Mesendoderm (in vitro differentiated cells): ENCODE results near the gene TRANK1.
A peak's percentile ranks its signal among the peaks of the same experiment; 100 is the strongest.
"Not testable (repeated sequence)": the region's sequence is repeated elsewhere in the genome, so short reads cannot be mapped to it uniquely, and the experiment has no call there.

Experiments used
- DNase-seq: peaks from one replicate; pipeline ENCODE4 v3.0.0; 2013
- H2AK5ac ChIP-seq: 2 replicates; pipeline ENCODE4 v1.6.1; 2013; ENCODE audit warnings: low read length, inconsistent platforms
- H2BK120ac ChIP-seq: 2 replicates; pipeline ENCODE4 v1.6.1; 2013; ENCODE audit warnings: low read depth, mild to moderate bottlenecking, low read length, moderate library complexity, mixed read lengths
- H2BK15ac ChIP-seq: replicated peaks from 2 replicates; pipeline ENCODE4 v1.6.1; 2013; ENCODE audit warnings: low read depth, mild to moderate bottlenecking, moderate library complexity
- H2BK5ac ChIP-seq: 2 replicates; pipeline ENCODE4 v1.6.1; 2013; ENCODE audit warnings: low read length, inconsistent platforms
- H3K18ac ChIP-seq: 2 replicates; pipeline ENCODE4 v1.6.1; 2013; ENCODE audit warnings: mild to moderate bottlenecking, low read length, mixed read lengths
- H3K23ac ChIP-seq: one replicate; pipeline ENCODE4 v1.6.1; 2013; ENCODE audit warnings: low read length
- H3K27ac ChIP-seq: 2 replicates; pipeline ENCODE4 v1.5.1; 2013; ENCODE audit warnings: low read depth, mild to moderate bottlenecking, inconsistent platforms, low read length, moderate library complexity
- H3K27me3 ChIP-seq: 2 replicates; pipeline ENCODE4 v1.6.1; 2013; ENCODE audit warnings: low read length, control low read depth, mild to moderate bottlenecking, inconsistent platforms; ENCODE audit not compliant: insufficient read depth, poor library complexity
- H3K36me3 ChIP-seq: 2 replicates; pipeline ENCODE4 v1.6.1; 2013; ENCODE audit warnings: low read length, inconsistent platforms; ENCODE audit not compliant: control insufficient read depth, insufficient read depth
- H3K4ac ChIP-seq: one replicate; pipeline ENCODE4 v1.6.1; 2013; ENCODE audit warnings: low read depth, mild to moderate bottlenecking, low read length, moderate library complexity
- H3K4me1 ChIP-seq: 2 replicates; pipeline ENCODE4 v1.6.1; 2013; ENCODE audit warnings: low read depth, low read length, inconsistent platforms; ENCODE audit not compliant: control insufficient read depth
- H3K4me2 ChIP-seq: 2 replicates; pipeline ENCODE4 v1.6.1; 2013; ENCODE audit warnings: low read length
- H3K4me3 ChIP-seq: 2 replicates; pipeline ENCODE4 v1.5.1; 2013; ENCODE audit warnings: mild to moderate bottlenecking, low read length
- H3K56ac ChIP-seq: one replicate; pipeline ENCODE4 v1.6.1; 2013; ENCODE audit warnings: low read length
- H3K79me1 ChIP-seq: 2 replicates; pipeline ENCODE4 v1.6.1; 2013; ENCODE audit warnings: low read length, inconsistent platforms
- H3K79me2 ChIP-seq: 2 replicates; pipeline ENCODE4 v1.6.1; 2013; ENCODE audit warnings: mild to moderate bottlenecking, low read length; ENCODE audit not compliant: control insufficient read depth, insufficient read depth
- H3K9ac ChIP-seq: 2 replicates; pipeline ENCODE4 v1.6.1; 2013; ENCODE audit warnings: low read length, inconsistent platforms
- H4K5ac ChIP-seq: one replicate; pipeline ENCODE4 v1.6.1; 2013; ENCODE audit warnings: low read length
- H4K8ac ChIP-seq: one replicate; pipeline ENCODE4 v1.6.1; 2013; ENCODE audit warnings: low read depth, mild to moderate bottlenecking, control low read depth, low read length, moderate library complexity
- WGBS: extraction: QIAGEN DNeasy Blood & Tissue Kit; methylation state at CpG from one replicate; pipeline ENCODE4 v1.1.7; 2013; ENCODE audit warnings: low lambda C conversion rate, missing lambda C conversion rate; ENCODE audit not compliant: insufficient coverage; ENCODE audit errors: extremely low coverage; 5-methylcytosine and 5-hydroxymethylcytosine counted together

Gene TRANK1

DNA sequence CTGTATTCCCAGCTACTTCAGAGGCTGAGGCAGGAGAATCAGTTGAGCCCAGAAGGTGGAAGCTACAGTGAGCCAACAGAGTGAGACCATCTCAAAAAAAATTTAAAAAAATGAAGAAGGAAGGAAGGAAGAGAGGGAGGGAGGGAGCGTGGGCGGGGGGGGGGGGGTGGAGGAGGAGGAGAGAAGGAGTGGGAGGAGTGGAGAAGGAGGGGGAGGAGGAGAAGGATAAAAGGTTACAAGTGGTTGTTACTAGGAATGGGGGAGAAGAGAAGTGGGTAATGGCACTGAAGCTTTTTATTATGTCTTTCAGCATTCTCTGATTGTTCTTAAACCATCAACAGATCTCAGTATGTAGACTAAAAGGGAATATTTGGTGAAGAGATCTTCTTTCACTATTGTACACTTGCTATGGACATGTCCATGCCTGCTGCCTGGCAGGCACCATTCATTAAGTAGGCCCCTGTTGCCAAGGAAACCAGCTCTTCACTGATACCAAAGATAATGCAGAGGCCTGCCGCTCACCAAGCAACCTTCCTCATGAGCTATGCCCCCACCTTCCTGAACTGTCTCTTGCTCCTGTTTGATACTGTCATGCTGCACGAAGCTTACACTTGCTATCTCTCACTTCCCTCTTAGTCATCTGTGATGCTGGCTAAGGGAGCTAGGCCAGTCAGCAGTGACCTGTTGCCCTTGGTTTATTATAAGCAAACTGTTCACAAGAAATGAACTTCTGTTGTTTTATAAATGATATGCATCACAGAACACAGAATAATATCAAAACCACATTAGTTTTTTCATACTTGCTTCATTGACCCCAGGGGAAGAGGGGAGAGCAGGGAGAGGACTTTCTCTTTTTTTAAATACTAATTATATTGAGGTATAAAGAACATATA is 24.9 kb upstream of the TRANK1 start:
- Histone ChIP-seq H3K4me1 (no peaks in the 10 kb centered on the region), H3K27ac (no peak overlapping the region), H3K79me2 (no peaks in the 10 kb centered on the region), H3K4ac (no peak overlapping the region), H2AK5ac (no peak overlapping the region), H3K9ac (no peak overlapping the region), H2BK5ac (no peak overlapping the region), H4K8ac (no peak overlapping the region), H2BK15ac (no peak overlapping the region), H3K79me1 (no peaks in the 10 kb centered on the region), H3K27me3 (no peaks in the 10 kb centered on the region), H3K23ac (no peak overlapping the region), H2BK120ac (peak overlapping the region; percentile 73), H3K18ac (peak overlapping the region; percentile 87), H3K4me3 (no peak overlapping the region), H3K36me3 (no peaks in the 10 kb centered on the region), H3K56ac (no peak overlapping the region), H3K4me2 (no peak overlapping the region), H4K5ac (no peak overlapping the region)
- peak; percentile 98 for DNase-seq
- no CpG with 5 or more reads among the region's 4 CpGs for WGBS

DNA sequence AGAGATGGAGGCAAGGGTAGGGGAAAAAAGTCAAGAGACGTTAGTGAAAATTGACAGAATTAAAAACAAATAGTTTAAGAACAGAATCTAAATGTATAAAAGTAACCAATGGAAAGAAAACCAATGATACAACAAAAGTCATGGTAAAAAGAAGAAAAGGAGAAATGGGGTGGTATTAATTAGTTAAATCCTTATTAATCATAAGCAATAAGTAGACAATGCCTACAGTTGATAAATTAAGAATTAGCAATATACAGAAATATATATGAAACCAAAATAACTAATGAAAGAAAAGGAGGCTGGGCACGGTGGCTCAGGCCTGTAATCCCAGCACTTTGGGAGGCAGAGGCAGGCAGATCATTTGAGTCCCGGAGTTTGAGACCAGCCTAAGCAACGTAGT is 24.2 kb upstream of the TRANK1 start:
- H3K18ac ChIP-seq, result peak overlapping the region; percentile 87
- no peaks in the 10 kb centered on the region for H3K79me2 ChIP-seq
- DNase-seq, result no peak
- H4K5ac ChIP-seq, result no peak overlapping the region
- no peak overlapping the region for H3K23ac ChIP-seq
- peak overlapping the region; percentile 73 for H2BK120ac ChIP-seq
- H3K36me3 ChIP-seq, result no peaks in the 10 kb centered on the region
- no peak overlapping the region for H2BK15ac ChIP-seq
- no peak overlapping the region for H3K56ac ChIP-seq
- H3K79me1 ChIP-seq, result no peaks in the 10 kb centered on the region
- H3K4me3 ChIP-seq, result no peak overlapping the region
- H3K9ac ChIP-seq, result no peak overlapping the region
- WGBS, result no CpG with 5 or more reads among the region's 4 CpGs
- H3K4me1 ChIP-seq, result no peaks in the 10 kb centered on the region
- H2BK5ac ChIP-seq, result no peak overlapping the region
- H4K8ac ChIP-seq, result no peak overlapping the region
- H3K27me3 ChIP-seq, result no peaks in the 10 kb centered on the region
- H3K27ac ChIP-seq, result no peak overlapping the region
- no peak overlapping the region for H3K4ac ChIP-seq
- H2AK5ac ChIP-seq, result no peak overlapping the region
- H3K4me2 ChIP-seq, result no peak overlapping the region

DNA sequence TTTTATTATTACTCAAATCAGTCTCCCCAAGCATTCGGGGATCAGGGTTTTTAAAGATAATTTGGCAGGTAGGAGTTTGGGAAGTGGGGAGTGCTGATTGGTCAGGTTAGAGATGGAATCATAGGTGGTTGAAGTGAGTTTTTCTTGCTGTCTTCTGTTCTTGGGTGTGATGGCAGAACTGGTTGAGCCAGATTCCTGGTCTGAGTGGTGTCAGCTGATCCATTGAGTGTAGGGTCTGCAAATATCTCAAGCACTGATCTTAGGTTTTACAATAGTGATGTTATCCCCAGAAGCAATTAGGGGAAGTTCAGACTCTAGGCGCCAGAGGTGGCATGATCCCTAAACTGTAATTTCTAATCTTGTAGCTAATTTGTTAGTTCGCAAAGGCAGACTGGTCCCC is 20.6 kb upstream of the TRANK1 start:
- no peaks in the 10 kb centered on the region for H3K79me1 ChIP-seq
- no peak overlapping the region for H3K27ac ChIP-seq

DNA sequence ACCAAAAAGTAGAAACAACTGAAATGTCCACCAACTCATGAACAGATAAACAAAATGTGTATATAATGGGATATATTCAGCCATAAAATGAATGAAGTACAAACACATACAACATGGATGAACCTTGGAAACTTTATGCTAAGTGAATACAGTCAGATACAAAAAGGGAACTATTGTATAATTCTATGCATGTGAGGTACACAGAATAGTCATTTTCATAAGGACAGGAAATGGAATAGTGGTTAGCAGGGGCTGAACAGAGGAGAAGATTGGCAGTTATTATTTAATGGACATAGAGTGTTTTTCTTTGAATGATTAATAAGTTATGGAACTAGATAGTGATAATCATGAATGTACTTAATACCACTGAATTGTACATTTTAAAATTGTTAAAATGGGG is 20.0 kb upstream of the TRANK1 start:
- Histone ChIP-seq H3K79me1 (no peaks in the 10 kb centered on the region), H3K23ac (no peak overlapping the region), H3K79me2 (no peaks in the 10 kb centered on the region), H3K4me2 (no peak overlapping the region), H3K18ac (no peak overlapping the region), H4K8ac (no peak overlapping the region), H2BK5ac (no peak overlapping the region), H3K4me1 (no peaks in the 10 kb centered on the region), H3K4ac (no peak overlapping the region), H3K56ac (no peak overlapping the region), H3K4me3 (no peak overlapping the region), H3K36me3 (no peaks in the 10 kb centered on the region), H2BK120ac (no peak overlapping the region), H2BK15ac (no peak overlapping the region), H2AK5ac (no peak overlapping the region), H4K5ac (no peak overlapping the region), H3K9ac (no peak overlapping the region), H3K27me3 (no peaks in the 10 kb centered on the region), H3K27ac (no peak overlapping the region)
- no peak for DNase-seq

More for the DNA sequence above, 20.6 kb upstream of the TRANK1 start:
- Histone ChIP-seq H3K4me2 (no peak overlapping the region), H3K4ac (no peak overlapping the region), H3K4me3 (no peak overlapping the region), H3K79me2 (no peaks in the 10 kb centered on the region), H2BK120ac (no peak overlapping the region), H2AK5ac (no peak overlapping the region), H3K36me3 (no peaks in the 10 kb centered on the region), H3K18ac (peak overlapping the region; percentile 51), H3K27me3 (no peaks in the 10 kb centered on the region), H2BK5ac (no peak overlapping the region), H4K5ac (no peak overlapping the region), H2BK15ac (no peak overlapping the region), H4K8ac (no peak overlapping the region), H3K9ac (no peak overlapping the region), H3K56ac (peak overlapping the region; percentile 50), H3K23ac (no peak overlapping the region), H3K4me1 (no peaks in the 10 kb centered on the region)
- no CpG with 5 or more reads among the region's 3 CpGs for WGBS
- peak; percentile 97 for DNase-seq

DNA sequence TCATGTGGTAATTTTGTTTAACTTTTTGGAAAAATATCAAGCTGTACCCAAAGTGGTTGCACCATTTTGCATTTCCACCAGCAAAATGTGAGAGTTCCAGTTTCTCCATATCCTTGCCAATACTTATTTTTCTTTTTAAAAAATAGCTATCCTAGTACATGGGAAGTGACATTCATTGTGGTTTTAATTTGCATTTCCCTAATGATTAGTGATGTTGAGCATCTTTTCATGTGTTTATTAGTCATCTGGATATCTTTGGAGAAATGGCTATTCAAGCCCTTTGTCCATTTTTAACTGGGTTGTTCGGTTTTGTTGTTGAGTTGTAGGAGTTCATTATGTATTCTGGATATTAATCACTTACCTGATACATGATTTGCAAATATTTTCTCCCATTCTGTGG is 19.5 kb upstream of the TRANK1 start:
- Histone ChIP-seq H3K27ac (no peak overlapping the region), H3K79me2 (no peaks in the 10 kb centered on the region), H3K4me1 (no peaks in the 10 kb centered on the region), H3K4me2 (no peak overlapping the region), H4K8ac (no peak overlapping the region), H3K9ac (no peak overlapping the region), H3K18ac (no peak overlapping the region), H3K79me1 (no peaks in the 10 kb centered on the region), H2BK120ac (no peak overlapping the region), H2BK15ac (no peak overlapping the region), H3K23ac (no peak overlapping the region), H3K27me3 (no peaks in the 10 kb centered on the region), H2BK5ac (no peak overlapping the region), H3K56ac (no peak overlapping the region), H4K5ac (no peak overlapping the region), H3K4me3 (no peak overlapping the region), H2AK5ac (no peak overlapping the region), H3K36me3 (no peaks in the 10 kb centered on the region), H3K4ac (no peak overlapping the region)
- no CpG with 5 or more reads among the region's 1 CpG for WGBS
- no peak for DNase-seq

DNA sequence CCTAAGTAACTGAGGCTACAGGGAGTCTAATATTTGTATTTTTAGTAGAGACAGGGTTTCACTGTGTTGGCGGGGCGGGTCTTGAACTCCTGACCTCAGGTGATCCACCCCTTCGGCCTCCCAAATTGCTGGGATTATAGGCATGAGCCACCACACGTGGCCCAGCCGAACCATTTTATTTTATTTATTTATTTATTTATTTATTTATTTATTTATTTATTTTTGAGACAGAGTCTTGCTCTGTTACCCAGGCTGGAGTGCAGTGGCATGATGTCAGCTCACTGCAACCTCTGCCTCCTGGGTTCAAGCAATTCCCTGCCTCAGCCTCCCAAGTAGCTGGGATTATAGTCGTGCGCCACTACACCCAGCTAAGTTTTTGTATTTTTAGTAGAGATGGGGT is 18.2 kb upstream of the TRANK1 start:
- WGBS, result no CpG with 5 or more reads among the region's 7 CpGs
- DNase-seq, H3K36me3 ChIP-seq, H3K27ac ChIP-seq, H3K4ac ChIP-seq, H3K4me1 ChIP-seq, H2BK5ac ChIP-seq, H2AK5ac ChIP-seq, H3K18ac ChIP-seq, H3K79me2 ChIP-seq, H3K79me1 ChIP-seq, H3K9ac ChIP-seq, H3K23ac ChIP-seq, H4K8ac ChIP-seq, H3K4me3 ChIP-seq, H3K27me3 ChIP-seq, H3K4me2 ChIP-seq, H4K5ac ChIP-seq, H2BK120ac ChIP-seq, H2BK15ac ChIP-seq, H3K56ac ChIP-seq: not testable (repeated sequence)
